ENCODE measurements around the gene SLC35B2. TPM values are rescaled to one million over a fixed set of nuclear protein-coding genes. Genes with fewer than 3 reads are reported as not detected.

SLC35B2 gene
- total RNA-seq, 2 experiments from 2014 or later: 28.4 TPM

DNA sequence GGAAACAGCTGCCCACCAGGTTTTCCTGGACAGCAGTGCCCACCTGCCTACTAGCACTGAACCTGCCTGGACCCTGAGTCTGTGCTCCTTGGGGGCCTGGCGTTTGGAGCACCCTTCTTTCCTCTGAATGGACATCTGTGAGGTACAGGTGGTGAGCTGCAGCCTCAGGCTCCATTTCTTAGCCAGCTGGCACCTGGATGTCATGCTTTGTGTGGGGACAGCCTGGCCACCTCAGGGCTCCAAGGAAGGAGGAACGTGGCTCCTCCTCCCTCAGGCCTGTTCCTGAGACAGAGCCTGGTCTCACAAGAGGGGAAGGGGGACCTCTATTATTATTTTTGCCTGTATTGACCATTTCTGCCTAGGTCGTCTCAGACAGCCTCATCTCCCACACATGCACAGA lies 21.0 kb upstream of the SLC35B2 start:
- Mint-ChIP-seq H3K9me3 (no peaks in the 10 kb centered on the region), H3K27ac (no peak overlapping the region), H3K4me1 (no peaks in the 10 kb centered on the region), H3K4me3 (no peak overlapping the region), H3K27me3 (peaks cover 42% of the 10 kb centered on the region), H3K36me3 (no peaks in the 10 kb centered on the region)
- DNase-seq (no peak), ATAC-seq (ENCODE audit: low read depth) (no peak)
- POLR2A ChIA-PET: interaction anchor here (0.6 kb wide), 1 partner anchor 31 kb away, joined by 3 read pairs; no protein-coding TSS in a partner anchor

DNA sequence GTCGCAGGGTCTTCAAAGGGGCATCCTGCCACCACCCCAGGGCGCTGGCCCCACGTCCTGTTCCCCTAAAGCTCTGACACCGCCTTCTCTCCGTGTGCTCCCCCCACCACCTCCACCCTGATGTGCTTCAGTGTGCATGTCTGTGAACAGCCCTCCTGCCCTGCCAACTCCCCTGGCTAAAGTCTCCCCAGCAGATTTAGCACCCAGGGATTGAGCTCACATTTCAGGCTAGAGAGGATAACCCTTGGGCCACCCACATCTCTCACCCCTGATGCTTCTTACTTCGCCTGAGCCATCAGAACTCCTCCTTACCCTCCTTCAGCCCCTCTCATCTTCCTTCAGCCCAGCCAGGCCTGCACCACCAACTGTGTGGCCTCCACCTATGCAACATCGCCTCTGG lies 20.4 kb upstream of the SLC35B2 start:
- Mint-ChIP-seq H3K9me3 (no peaks in the 10 kb centered on the region), H3K27me3 (peaks cover 44% of the 10 kb centered on the region), H3K27ac (no peak overlapping the region), H3K36me3 (no peaks in the 10 kb centered on the region), H3K4me1 (no peaks in the 10 kb centered on the region), H3K4me3 (no peak overlapping the region)
- DNase-seq (no peak), ATAC-seq (ENCODE audit: low read depth) (no peak)
- POLR2A ChIA-PET: no interaction called here

DNA sequence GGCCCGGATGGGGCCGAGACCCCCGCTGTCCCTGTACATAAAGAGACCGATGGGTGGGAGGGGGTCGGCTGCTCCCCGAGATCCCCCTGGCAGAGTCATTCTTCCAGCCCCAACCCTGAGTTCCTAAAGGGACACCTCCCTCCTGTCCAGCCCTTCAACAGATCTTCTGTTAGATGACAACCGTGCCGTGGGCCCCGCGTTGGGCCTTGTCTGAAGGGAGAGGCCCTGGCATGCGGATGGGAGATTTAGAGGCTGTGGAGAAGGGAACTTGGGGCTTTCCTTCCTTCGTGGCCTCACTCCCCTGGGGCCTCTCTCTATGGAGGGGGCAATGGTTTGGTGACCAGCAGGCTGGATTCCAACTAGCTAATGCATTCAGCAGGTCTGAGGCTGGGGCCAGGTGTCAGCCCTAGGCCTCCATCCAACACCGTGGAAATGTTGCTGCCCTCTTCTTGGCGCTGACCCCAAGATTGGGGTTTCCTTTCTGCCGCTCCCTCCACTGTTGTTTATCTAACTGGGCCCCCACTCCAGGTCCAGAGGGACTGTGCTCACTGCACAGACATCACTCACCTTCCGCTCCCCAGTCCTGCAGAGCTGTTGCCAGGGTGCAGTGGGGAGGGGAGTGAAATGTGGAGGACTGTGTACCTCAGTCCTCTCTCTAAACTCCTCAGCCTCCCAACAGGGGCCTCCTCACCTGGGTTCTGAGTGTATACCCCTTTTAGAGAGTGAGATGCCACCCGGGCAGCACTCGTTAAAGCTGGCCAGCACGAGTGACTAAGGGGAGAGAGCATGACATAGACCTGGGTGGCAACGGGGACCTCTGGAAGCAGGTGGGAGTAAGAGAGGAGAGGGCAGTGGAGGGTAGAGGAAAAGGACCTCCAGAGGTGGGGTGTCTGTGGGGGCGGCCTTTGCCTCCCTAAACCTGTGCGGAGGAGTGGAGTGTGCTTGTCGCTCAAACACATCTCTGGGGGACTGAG lies 19.6 kb upstream of the SLC35B2 start:
- ATAC-seq (ENCODE audit: low read depth): no peak
- Mint-ChIP-seq H3K4me3 (no peak overlapping the region), H3K4me1 (peaks cover 3% of the 10 kb centered on the region), H3K27me3 (peaks cover 47% of the 10 kb centered on the region), H3K36me3 (no peaks in the 10 kb centered on the region), H3K9me3 (no peaks in the 10 kb centered on the region), H3K27ac (no peak overlapping the region)
- POLR2A ChIA-PET: no interaction called here
- no peak for DNase-seq

DNA sequence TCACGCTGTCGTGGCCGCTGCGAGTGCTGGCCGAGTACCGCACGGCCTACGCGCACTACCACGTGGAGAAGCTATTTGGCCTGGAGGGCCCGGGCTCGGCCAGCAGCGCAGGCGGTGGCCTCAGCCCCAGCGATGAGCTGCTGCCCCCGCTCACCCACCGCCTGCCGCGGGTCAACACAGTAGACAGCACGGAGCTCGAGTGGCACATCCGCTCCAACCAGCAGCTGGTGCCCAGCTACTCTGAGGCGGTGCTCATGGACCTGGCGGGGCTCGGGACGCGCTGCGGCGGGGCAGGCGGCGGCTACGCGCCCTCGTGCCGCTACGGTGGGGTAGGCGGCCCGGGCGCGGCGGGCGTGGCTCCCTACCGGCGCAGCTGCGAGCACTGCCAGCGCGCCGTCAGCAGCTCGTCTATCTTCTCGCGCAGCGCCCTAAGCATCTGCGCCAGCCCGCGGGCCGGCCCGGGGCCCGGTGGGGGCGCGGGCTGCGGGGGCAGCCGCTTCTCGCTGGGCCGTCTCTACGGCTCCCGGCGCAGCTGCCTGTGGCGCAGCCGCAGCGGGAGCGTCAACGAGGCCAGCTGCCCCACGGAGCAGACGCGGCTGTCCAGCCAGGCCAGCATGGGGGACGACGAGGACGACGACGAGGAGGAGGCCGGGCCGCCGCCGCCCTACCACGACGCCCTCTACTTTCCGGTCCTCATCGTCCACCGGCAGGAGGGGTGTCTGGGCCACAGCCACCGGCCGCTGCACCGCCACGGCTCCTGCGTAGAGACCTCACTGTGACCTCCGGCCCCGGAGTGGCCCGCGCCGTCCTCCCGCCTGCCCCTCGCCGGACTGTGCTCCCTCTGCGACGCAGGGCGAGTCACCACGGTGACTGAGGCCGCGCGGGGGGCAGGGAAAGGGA lies 18.7 kb upstream of the SLC35B2 start:
- no peak for DNase-seq
- no peaks in the 10 kb centered on the region for H3K9me3 Mint-ChIP-seq
- ATAC-seq (ENCODE audit: low read depth): peak; percentile 74
- no peak overlapping the region for H3K4me3 Mint-ChIP-seq
- peaks cover 56% of the 10 kb centered on the region for H3K27me3 Mint-ChIP-seq
- H3K36me3 Mint-ChIP-seq: no peaks in the 10 kb centered on the region
- peaks cover 4% of the 10 kb centered on the region for H3K4me1 Mint-ChIP-seq
- POLR2A ChIA-PET: no interaction called here
- H3K27ac Mint-ChIP-seq: no peak overlapping the region

DNA sequence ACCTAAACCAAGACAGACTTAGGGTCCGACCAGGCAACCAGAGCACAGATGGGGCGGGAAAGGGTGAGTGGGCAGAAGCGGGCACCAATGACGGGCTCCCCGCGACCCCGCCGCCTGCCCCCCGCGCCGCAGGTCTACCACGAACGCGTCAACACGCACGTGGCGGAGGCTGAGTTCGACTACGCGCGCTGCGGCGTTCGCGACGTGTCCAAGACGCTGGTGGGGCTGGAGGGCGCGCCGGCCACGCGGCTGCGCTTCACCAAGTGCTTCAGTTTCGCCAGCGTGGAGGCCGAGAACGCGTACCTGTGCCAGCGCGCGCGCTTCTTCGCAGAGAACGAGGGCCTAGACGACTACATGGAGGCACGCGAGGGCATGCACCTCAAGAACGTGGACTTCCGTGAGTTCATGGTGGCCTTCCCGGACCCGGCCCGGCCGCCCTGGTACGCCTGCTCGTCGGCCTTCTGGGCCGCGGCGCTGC lies 18.0 kb upstream of the SLC35B2 start:
- ATAC-seq (ENCODE audit: low read depth) (no peak), DNase-seq (no peak)
- Mint-ChIP-seq H3K4me3 (no peak overlapping the region), H3K9me3 (no peaks in the 10 kb centered on the region), H3K27me3 (peaks cover 54% of the 10 kb centered on the region), H3K27ac (no peak overlapping the region), H3K36me3 (no peaks in the 10 kb centered on the region), H3K4me1 (peaks cover 4% of the 10 kb centered on the region)
- POLR2A ChIA-PET: no interaction called here

DNA sequence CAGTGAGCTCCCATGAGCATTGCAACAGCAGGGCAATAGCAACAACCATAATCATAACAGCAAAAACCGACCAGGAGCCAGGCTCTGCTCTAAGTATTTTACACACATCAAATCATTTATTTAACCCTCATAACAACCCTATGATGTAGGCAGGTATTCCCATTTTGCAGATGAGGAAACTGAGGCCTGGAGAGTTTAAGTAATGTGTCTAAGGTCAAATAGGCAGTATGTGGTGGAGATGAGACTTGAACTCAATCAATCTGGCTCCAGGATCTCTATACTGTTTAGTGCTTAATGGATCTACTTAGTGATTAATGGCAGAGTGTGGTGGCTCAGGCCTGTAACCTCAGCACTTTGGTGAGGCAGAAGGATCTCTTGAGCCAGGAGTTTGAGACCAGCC lies 16.3 kb upstream of the SLC35B2 start:
- ATAC-seq (ENCODE audit: low read depth): no peak
- H3K27ac Mint-ChIP-seq: no peak overlapping the region
- DNase-seq: no peak
- no peaks in the 10 kb centered on the region for H3K36me3 Mint-ChIP-seq
- peaks cover 66% of the 10 kb centered on the region for H3K27me3 Mint-ChIP-seq
- H3K4me3 Mint-ChIP-seq: no peak overlapping the region
- POLR2A ChIA-PET: interaction anchor here (0.5 kb wide), 1 partner anchor 20 kb away, joined by 3 read pairs; no protein-coding TSS in a partner anchor
- H3K4me1 Mint-ChIP-seq: peaks cover 11% of the 10 kb centered on the region
- no peaks in the 10 kb centered on the region for H3K9me3 Mint-ChIP-seq

DNA sequence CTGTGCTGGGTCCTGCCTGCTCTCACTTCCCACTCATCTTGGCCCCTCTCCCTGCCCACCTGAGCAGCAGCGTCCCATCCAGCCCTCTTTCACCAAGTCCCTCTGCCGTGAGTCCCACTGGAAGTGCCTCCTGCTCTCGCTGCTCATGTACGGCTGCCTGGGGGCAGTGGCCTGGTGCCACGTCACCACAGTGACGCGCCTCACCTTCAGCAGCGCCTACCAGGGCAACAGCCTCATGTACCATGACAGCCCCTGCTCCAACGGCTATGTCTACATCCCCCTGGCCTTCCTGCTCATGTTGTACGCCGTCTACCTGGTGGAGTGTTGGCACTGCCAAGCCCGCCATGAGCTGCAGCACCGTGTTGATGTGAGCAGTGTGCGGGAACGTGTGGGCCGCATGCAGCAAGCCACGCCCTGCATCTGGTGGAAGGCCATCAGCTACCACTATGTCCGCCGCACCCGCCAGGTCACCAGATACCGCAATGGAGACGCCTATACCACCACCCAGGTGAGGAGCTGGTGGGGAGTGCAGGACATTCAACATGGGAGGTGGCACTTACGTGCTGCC lies 15.8 kb upstream of the SLC35B2 start:
- Mint-ChIP-seq H3K27me3 (peaks cover 71% of the 10 kb centered on the region), H3K4me3 (no peak overlapping the region), H3K27ac (no peak overlapping the region), H3K9me3 (no peaks in the 10 kb centered on the region), H3K4me1 (peaks cover 11% of the 10 kb centered on the region), H3K36me3 (no peaks in the 10 kb centered on the region)
- no peak for DNase-seq
- POLR2A ChIA-PET: no interaction called here
- ATAC-seq (ENCODE audit: low read depth): no peak

DNA sequence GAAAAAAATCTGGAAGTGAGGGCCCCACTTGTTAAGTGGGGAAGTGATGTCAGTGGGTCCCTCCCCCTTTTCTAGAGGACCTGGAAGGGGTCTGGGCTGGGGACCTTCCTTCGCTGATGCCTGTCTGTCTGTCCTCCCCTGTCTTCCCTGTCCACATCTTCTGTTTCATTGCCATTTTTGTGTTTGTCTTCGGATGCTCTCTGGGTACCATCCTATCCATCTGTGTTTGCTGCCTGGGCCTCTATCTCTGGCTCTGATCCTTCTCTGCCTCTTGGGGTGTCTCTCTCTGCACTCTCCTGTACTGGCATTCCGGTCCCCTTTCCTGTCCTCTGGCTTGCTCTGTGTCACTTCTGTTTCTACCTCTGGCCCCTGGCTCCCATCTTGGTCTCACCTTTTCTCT lies 15.2 kb upstream of the SLC35B2 start:
- Mint-ChIP-seq H3K27me3 (peaks cover 69% of the 10 kb centered on the region), H3K27ac (no peak overlapping the region), H3K4me1 (peaks cover 14% of the 10 kb centered on the region), H3K9me3 (no peaks in the 10 kb centered on the region), H3K4me3 (no peak overlapping the region), H3K36me3 (no peaks in the 10 kb centered on the region)
- POLR2A ChIA-PET: no interaction called here
- no peak for DNase-seq
- no peak for ATAC-seq (ENCODE audit: low read depth)

DNA sequence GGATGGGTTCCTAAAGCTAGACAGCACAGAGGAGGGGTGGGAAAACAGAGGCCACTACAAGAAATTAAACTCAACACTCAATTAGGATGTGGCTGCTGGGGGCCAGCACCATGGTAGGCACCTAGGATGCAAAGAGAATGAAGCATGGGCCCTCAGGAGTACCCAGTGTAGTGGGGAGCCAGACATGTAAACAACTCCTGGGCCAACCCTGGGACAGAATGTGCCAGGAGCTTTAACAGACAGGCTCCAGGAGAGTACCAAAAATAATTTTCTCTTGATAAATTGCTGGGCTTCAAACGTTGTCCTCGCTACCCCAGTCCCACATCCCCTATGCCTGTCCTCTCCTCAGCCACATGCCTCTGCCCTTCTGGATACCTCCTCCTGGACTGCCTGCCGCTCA lies 14.6 kb upstream of the SLC35B2 start:
- DNase-seq: no peak
- Mint-ChIP-seq H3K27ac (no peak overlapping the region), H3K27me3 (peaks cover 62% of the 10 kb centered on the region), H3K36me3 (no peaks in the 10 kb centered on the region), H3K4me3 (no peak overlapping the region), H3K9me3 (no peaks in the 10 kb centered on the region), H3K4me1 (peaks cover 17% of the 10 kb centered on the region)
- no peak for ATAC-seq (ENCODE audit: low read depth)
- POLR2A ChIA-PET: no interaction called here

DNA sequence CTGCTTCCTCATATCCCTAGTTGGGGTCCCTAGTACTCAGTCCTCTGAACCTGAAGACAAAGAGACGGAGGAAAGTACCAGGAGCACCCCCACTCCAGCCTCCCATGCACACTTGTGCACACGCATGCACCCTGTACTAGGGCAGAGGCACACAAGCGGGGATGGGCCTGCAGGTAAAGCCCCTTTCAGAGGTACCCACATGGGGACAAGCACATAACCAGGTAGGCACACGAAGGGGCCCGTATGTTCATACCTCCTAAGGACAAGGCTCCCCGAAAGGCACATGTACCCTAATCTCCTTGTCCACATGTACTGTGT lies 14.0 kb upstream of the SLC35B2 start:
- no peaks in the 10 kb centered on the region for H3K36me3 Mint-ChIP-seq
- peaks cover 58% of the 10 kb centered on the region for H3K27me3 Mint-ChIP-seq
- no peak for ATAC-seq (ENCODE audit: low read depth)
- POLR2A ChIA-PET: interaction anchor here (1.5 kb wide), 1 partner anchor 24 kb away, joined by 5 read pairs; the partner anchor contains the start of gene HSP90AB1
- no peaks in the 10 kb centered on the region for H3K9me3 Mint-ChIP-seq
- peak overlapping the region; percentile 52 for H3K4me3 Mint-ChIP-seq
- DNase-seq: no peak
- H3K27ac Mint-ChIP-seq: no peak overlapping the region
- H3K4me1 Mint-ChIP-seq: peaks cover 22% of the 10 kb centered on the region

DNA sequence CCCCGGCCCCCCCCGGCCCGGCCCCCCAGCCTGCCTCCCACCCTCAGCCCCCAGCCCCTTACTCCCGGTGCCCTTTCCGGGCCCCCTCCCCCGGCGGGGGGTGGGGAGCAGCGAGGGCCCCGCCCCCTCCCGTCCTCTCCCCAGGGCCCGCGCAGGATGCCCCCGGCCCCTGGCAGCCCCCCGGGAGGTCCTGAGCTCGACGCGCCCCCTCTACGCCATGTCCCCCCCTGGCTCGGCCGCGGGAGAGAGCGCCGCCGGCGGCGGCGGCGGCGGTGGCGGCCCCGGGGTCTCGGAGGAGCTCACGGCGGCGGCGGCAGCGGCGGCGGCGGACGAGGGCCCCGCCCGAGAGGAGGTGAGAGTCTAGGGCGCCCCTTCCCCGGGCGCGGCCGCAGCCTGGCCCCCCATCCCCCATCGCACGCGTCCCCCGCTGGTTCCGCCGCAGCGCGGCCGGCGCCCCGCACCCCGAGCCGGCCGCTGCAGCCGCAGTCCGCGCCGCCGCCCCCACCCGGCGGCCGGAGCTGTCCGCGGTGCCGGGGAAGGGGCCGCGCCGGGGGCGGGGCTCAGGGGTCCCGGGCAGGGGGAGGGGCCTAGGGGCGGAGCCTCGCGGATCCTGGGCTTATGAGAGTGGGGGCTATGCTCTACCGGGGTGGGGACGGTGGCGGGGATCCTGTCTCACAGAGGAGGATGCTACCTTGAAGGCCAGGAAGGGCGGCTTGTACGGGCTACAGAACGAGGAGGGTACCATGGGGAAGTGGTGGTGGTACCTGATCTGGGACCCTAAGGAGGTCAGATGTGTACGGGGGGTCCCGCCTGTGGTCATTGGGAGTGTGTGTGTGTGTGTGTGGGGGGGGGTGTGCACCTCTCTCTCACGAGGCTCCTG lies 13.4 kb upstream of the SLC35B2 start:
- H3K36me3 Mint-ChIP-seq: no peaks in the 10 kb centered on the region
- DNase-seq (no peak), ATAC-seq (ENCODE audit: low read depth) (no peak)
- peaks cover 58% of the 10 kb centered on the region for H3K27me3 Mint-ChIP-seq
- peaks cover 26% of the 10 kb centered on the region for H3K4me1 Mint-ChIP-seq
- H3K9me3 Mint-ChIP-seq: no peaks in the 10 kb centered on the region
- POLR2A ChIA-PET: interaction anchor here (1.5 kb wide), 1 partner anchor 24 kb away, joined by 5 read pairs; the partner anchor contains the start of gene HSP90AB1
- peak overlapping the region; percentile 52 for H3K4me3 Mint-ChIP-seq
- no peak overlapping the region for H3K27ac Mint-ChIP-seq

DNA sequence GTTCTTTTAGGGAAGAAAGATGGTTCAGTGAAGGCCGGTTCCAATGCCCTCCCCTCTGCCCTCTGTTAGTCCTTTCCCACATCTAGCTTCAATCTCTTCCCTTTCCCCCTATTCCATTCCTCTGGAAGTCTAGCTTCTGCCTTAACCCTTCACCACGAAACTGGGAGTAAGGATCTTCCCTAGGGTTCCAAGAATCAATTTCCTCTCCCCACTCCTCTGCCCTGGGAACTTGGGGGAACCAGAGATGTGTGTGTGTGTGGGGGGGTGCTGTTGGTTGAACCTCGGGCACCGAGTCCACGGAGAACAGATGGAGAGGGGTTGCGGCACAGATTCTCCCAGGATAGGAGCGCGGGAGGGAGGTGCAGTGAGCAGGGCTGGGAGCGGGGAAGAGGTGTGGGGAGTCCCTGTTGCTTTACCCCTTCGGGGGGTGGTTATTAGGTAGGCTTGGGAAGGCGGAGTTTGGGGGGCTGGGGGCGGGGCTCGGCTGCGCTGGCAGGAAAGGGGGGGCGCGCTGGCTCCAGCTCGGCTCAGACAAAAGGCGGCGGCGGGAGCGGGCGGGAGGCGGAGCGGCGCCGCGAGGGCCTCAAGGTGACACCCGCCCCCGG lies 12.7 kb upstream of the SLC35B2 start, which contains the start of gene TMEM151B:
TSS of gene TMEM151B (plus strand) at position 530 of the 605 bp plus-strand sequence. CDS start 293 bp downstream, outside the sequence.
- Mint-ChIP-seq H3K27ac (no peak within 1 kb of the TSS), H3K27me3 (peaks cover 57% of the 10 kb centered on the region), H3K9me3 (no peaks in the 10 kb centered on the region), H3K4me1 (peaks cover 28% of the 10 kb centered on the region), H3K4me3 (peak within 1 kb of the TSS; percentile 52), H3K36me3 (no peaks in the 10 kb centered on the region)
- ATAC-seq (ENCODE audit: low read depth) (no peak), DNase-seq (no peak)
- POLR2A ChIA-PET: interaction anchor here (1.5 kb wide), 1 partner anchor 23 kb away, joined by 5 read pairs; the partner anchor contains the start of gene HSP90AB1

All from activated naive CD8-positive, alpha-beta T cell treated with anti-CD3 and anti-CD28 coated beads, Interleukin-2, amount 10 ng/mL, durations not matched to agents 7 days and 5 days (primary cell).